Measurements from ENCODE around the gene SLC34A1.

SLC34A1 gene

GRCh38 chr5:177384134-177384533, at the start of gene SLC34A1:
TSS of gene SLC34A1 (plus strand) at chr5:177384434. CDS start at chr5:177385742, 1,308 bp downstream.
- H3K79me2 ChIP-seq (ENCODE audit: insufficient read depth, low read length): no peaks in the 10 kb centered on the region
- H3K9me3 ChIP-seq (ENCODE audit: insufficient read depth, low read length, severe bottlenecking): no peaks in the 10 kb centered on the region
- H3K9ac ChIP-seq (ENCODE audit: low read depth, low read length): no peak within 1 kb of the TSS
- no peak within 1 kb of the TSS for H3K4me3 ChIP-seq (ENCODE audit: low read depth in 1 of 2, low read length in 2 of 2)
- H3K4me1 ChIP-seq (ENCODE audit: insufficient read depth, low read length): no peaks in the 10 kb centered on the region
- no peak within 1 kb of the TSS for H3K4me2 ChIP-seq (ENCODE audit: insufficient read depth, low read length)
- no peaks in the 10 kb centered on the region; the same call in 1 of the 2 replicates for H4K20me1 ChIP-seq (ENCODE audit: insufficient read depth, low read length)
- no peaks in the 10 kb centered on the region for H3K36me3 ChIP-seq (ENCODE audit: insufficient read depth, low read length)
- peaks cover 5% of the 10 kb centered on the region for H3K27me3 ChIP-seq (ENCODE audit: insufficient read depth, low read length, poor library complexity)
- TF ChIP-seq EZH2 (IDR thresholded peaks at IDR 0.05; ENCODE audit: borderline replicate concordance, low read depth, low read length, severe bottlenecking) (no peak), CTCF (IDR thresholded peaks at IDR 0.05; ENCODE audit: borderline replicate concordance, extremely low read depth, low read length, poor library complexity, severe bottlenecking) (no peak)
- H3K27ac ChIP-seq (ENCODE audit: low read length): no peak within 1 kb of the TSS
- no peak within 1 kb of the TSS for H2AFZ ChIP-seq (ENCODE audit: low read depth, low read length)
- DNase-seq (no peak), ATAC-seq (ENCODE audit: insufficient read depth, low read depth) (no peak)

- Histone ChIP-seq H3K4me1 (ENCODE audit: insufficient read depth, low read length) (no peaks in the 10 kb centered on the region), H2AFZ (ENCODE audit: low read depth, low read length) (no peak overlapping the region), H3K4me3 (ENCODE audit: low read depth in 1 of 2, low read length in 2 of 2) (no peak overlapping the region), H3K27me3 (ENCODE audit: insufficient read depth, low read length, poor library complexity) (no peaks in the 10 kb centered on the region), H3K9me3 (ENCODE audit: insufficient read depth, low read length, severe bottlenecking) (no peaks in the 10 kb centered on the region), H3K27ac (ENCODE audit: low read length) (no peak overlapping the region), H3K36me3 (ENCODE audit: insufficient read depth, low read length) (peaks cover 92% of the 10 kb centered on the region), H3K79me2 (ENCODE audit: insufficient read depth, low read length) (peaks cover 14% of the 10 kb centered on the region), H4K20me1 (ENCODE audit: insufficient read depth, low read length) (peaks cover 42% of the 10 kb centered on the region; the same call in 1 of the 2 replicates), H3K4me2 (ENCODE audit: insufficient read depth, low read length) (no peak overlapping the region), H3K9ac (ENCODE audit: low read depth, low read length) (no peak overlapping the region)
- no peak for DNase-seq
- TF ChIP-seq CTCF (IDR thresholded peaks at IDR 0.05; ENCODE audit: borderline replicate concordance, extremely low read depth, low read length, poor library complexity, severe bottlenecking) (no peak), EZH2 (IDR thresholded peaks at IDR 0.05; ENCODE audit: borderline replicate concordance, low read depth, low read length, severe bottlenecking) (no peak)
- ATAC-seq (ENCODE audit: insufficient read depth, low read depth): no peak
Measured at GRCh38 chr5:177334781-177335700, 49.2 kb upstream of the SLC34A1 start.

GRCh38 chr5:177335701-177336065, 48.6 kb upstream of the SLC34A1 start:
- TF ChIP-seq EZH2 (IDR thresholded peaks at IDR 0.05; ENCODE audit: borderline replicate concordance, low read depth, low read length, severe bottlenecking): no peak
- no peak for TF ChIP-seq CTCF (IDR thresholded peaks at IDR 0.05; ENCODE audit: borderline replicate concordance, extremely low read depth, low read length, poor library complexity, severe bottlenecking)
- Histone ChIP-seq H3K27ac (ENCODE audit: low read length) (no peak overlapping the region), H3K4me3 (ENCODE audit: low read depth in 1 of 2, low read length in 2 of 2) (no peak overlapping the region), H3K27me3 (ENCODE audit: insufficient read depth, low read length, poor library complexity) (no peaks in the 10 kb centered on the region), H4K20me1 (ENCODE audit: insufficient read depth, low read length) (peaks cover 42% of the 10 kb centered on the region; the same call in 1 of the 2 replicates), H3K4me1 (ENCODE audit: insufficient read depth, low read length) (no peaks in the 10 kb centered on the region), H2AFZ (ENCODE audit: low read depth, low read length) (no peak overlapping the region), H3K9me3 (ENCODE audit: insufficient read depth, low read length, severe bottlenecking) (no peaks in the 10 kb centered on the region), H3K4me2 (ENCODE audit: insufficient read depth, low read length) (no peak overlapping the region), H3K9ac (ENCODE audit: low read depth, low read length) (no peak overlapping the region), H3K79me2 (ENCODE audit: insufficient read depth, low read length) (peaks cover 18% of the 10 kb centered on the region), H3K36me3 (ENCODE audit: insufficient read depth, low read length) (peaks cover 93% of the 10 kb centered on the region)
- ATAC-seq (ENCODE audit: insufficient read depth, low read depth) (no peak), DNase-seq (no peak)

Measured in DND-41 (cell line).